BJ (cell line): ENCODE data around the gene GALNTL6. TPM values are rescaled to one million over a fixed set of nuclear protein-coding genes. Genes with fewer than 3 reads are reported as not detected.

ENCODE experiments used
- CTCF ChIA-PET: fragments of 350-600 bp; formaldehyde crosslinking; extraction: SDS; loops from one replicate; lab custom pipeline; 2021; ENCODE audit warnings: antibody characterized with exemption, inconsistent platforms; lab: Yijun Ruan, JAX
- POLR2A ChIA-PET: fragments of 300-600 bp; sonication (Branson Sonifier 250); formaldehyde crosslinking; extraction: SDS; loops from one replicate; lab custom pipeline; 2021; ENCODE audit warnings: antibody characterized with exemption; lab: Charles Lee
- DNase-seq: peaks from one replicate; pipeline ENCODE4 v3.0.0-alpha.2; 2011; ENCODE audit warnings: low read depth
- H3K27me3 ChIP-seq: 2 replicates; pipeline ENCODE4 v1.6.0; 2011; ENCODE audit warnings: low read length; ENCODE audit not compliant: control insufficient read depth, insufficient read depth
- H3K36me3 ChIP-seq: 2 replicates; pipeline ENCODE4 v1.5.1; 2011; ENCODE audit warnings: low read length; ENCODE audit not compliant: control insufficient read depth, insufficient read depth
- H3K4me3 ChIP-seq: 2 replicates; pipeline ENCODE4 v1.5.1; 2011; ENCODE audit warnings: low read depth, mild to moderate bottlenecking, control low read depth, low read length
- polyA plus RNA-seq: library from polyadenylated mRNA; depleted of rRNA; stranded (reverse); fragments of >200 nt; gene quantifications from 2 replicates; pipeline ENCODE4 v1.2.3, GENCODE V29; 2011
- TF ChIP-seq, protein P1 (sequence below): IDR thresholded peaks from 2 replicates; pipeline ENCODE4 v1.5.1; 2011; ENCODE audit warnings: low read depth, mild to moderate bottlenecking, control low read depth, inconsistent platforms, low read length, moderate library complexity; ENCODE audit not compliant: insufficient read depth

The GALNTL6 gene
- polyA plus RNA-seq, 1 experiment: 0.02 TPM

DNA sequence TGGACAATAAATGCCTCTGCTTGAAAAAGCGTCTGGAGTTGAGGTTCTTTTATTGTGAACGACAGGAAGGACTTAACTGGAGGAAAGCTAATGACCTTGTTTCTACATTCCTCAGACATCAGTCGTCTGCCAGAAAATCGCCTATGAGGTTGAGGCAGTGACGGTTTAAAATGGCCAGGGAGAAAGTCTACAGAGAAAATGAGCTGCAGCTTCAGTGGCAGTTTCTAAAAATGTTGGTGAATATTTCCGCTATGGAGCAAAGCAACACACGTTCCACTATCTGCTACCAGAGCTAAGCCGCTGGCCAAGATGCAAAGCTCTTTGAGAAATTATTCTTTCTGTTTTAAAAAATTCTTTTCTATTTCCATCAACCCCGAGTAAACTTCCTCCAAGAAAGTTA is 1238.5 kb downstream of the GALNTL6 start:
- TF ChIP-seq, protein P1, sequence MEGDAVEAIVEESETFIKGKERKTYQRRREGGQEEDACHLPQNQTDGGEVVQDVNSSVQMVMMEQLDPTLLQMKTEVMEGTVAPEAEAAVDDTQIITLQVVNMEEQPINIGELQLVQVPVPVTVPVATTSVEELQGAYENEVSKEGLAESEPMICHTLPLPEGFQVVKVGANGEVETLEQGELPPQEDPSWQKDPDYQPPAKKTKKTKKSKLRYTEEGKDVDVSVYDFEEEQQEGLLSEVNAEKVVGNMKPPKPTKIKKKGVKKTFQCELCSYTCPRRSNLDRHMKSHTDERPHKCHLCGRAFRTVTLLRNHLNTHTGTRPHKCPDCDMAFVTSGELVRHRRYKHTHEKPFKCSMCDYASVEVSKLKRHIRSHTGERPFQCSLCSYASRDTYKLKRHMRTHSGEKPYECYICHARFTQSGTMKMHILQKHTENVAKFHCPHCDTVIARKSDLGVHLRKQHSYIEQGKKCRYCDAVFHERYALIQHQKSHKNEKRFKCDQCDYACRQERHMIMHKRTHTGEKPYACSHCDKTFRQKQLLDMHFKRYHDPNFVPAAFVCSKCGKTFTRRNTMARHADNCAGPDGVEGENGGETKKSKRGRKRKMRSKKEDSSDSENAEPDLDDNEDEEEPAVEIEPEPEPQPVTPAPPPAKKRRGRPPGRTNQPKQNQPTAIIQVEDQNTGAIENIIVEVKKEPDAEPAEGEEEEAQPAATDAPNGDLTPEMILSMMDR: no peak
- CTCF ChIA-PET: no interaction called here
- POLR2A ChIA-PET: no interaction called here
- Histone ChIP-seq H3K27me3 (peaks cover 1% of the 10 kb centered on the region; the same call in 1 of the 2 replicates), H3K4me3 (no peak overlapping the region), H3K36me3 (no peaks in the 10 kb centered on the region)
- DNase-seq: peak; percentile 2

DNA sequence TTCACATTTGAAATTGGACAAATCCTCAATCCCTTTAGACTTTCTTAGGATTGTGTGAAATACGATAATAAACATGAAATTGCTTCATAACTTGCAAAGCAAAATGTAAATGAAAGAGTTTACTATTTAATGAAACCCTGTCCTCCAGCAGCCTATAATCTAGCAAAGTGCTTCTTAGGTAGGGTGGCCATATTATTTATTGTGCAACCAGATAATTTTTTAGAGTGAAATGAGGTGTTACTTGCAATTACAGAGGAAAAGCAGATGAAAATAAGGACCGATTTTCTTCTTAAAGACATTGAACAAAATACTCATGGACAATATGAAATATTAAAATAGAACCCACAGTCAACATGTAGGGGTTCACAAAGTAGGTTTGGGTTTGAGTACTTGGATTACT is 1239.2 kb downstream of the GALNTL6 start:
- no peak for DNase-seq
- Histone ChIP-seq H3K4me3 (no peak overlapping the region), H3K36me3 (no peaks in the 10 kb centered on the region), H3K27me3 (peaks cover 1% of the 10 kb centered on the region; the same call in 1 of the 2 replicates)
- CTCF ChIA-PET: no interaction called here
- POLR2A ChIA-PET: no interaction called here
- TF ChIP-seq, protein P1: no peak

DNA sequence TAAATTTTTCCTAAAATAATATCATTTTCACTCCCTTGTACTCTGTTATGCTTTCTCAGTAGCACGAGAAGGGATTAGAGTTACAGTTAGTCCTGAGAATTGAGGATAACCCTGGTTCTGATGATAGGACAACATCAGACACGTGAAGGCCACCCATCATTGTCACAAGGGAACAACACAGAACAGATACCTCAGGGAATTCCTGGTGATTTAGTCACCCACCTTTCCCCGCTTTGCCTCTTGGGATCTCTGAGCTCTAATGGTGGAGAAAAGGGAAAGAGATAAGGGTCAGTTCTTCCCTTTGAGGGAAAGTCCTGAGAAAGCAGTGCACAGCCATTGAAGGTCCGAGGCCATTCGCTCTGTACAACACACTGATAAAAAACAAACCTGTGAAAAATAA is 1243.1 kb downstream of the GALNTL6 start:
- DNase-seq: no peak
- TF ChIP-seq, protein P1: no peak
- ChIA-PET CTCF (no interaction called here), POLR2A (no interaction called here)
- H3K4me3 ChIP-seq: no peak overlapping the region
- H3K36me3 ChIP-seq: no peaks in the 10 kb centered on the region
- H3K27me3 ChIP-seq: no peaks in the 10 kb centered on the region

- no peak overlapping the region for H3K4me3 ChIP-seq
- no peaks in the 10 kb centered on the region for H3K36me3 ChIP-seq
- TF ChIP-seq, protein P1: no peak
- H3K27me3 ChIP-seq: no peaks in the 10 kb centered on the region
- ChIA-PET POLR2A (no interaction called here), CTCF (no interaction called here)
- no peak for DNase-seq
Observed at GRCh38 chr4:173056710-173057109, 1243.5 kb downstream of the GALNTL6 start.

GRCh38 chr4:173057442-173057841 is 1244.2 kb downstream of the GALNTL6 start:
- DNase-seq: no peak
- Histone ChIP-seq H3K27me3 (no peaks in the 10 kb centered on the region), H3K4me3 (no peak overlapping the region), H3K36me3 (no peaks in the 10 kb centered on the region)
- ChIA-PET POLR2A (no interaction called here), CTCF (interaction anchor here (0.9 kb wide), 1 partner anchor 200 kb away, joined by 3 read pairs; no protein-coding TSS in a partner anchor)
- TF ChIP-seq, protein P1: no peak
